ENCODE data around the gene RNU1-3. TPM values are rescaled to one million over a fixed set of nuclear protein-coding genes. Genes with fewer than 3 reads are reported as not detected.
"Not testable (repeated sequence)": the region's sequence is repeated elsewhere in the genome, so short reads cannot be mapped to it uniquely, and the experiment has no call there.

Gene RNU1-3
- total RNA-seq, 1 donor, result not detected

GRCh38 chr1:16642025-16642966 lies 24.5 kb downstream of the RNU1-3 start:
- H3K27ac ChIP-seq (ENCODE audit: low read depth, low read length); H3K4me2 ChIP-seq (ENCODE audit: insufficient read depth, low read length); H3K36me3 ChIP-seq (ENCODE audit: insufficient read depth, low read length); H3K4me3 ChIP-seq (ENCODE audit: insufficient read depth, low read length); H3K9me3 ChIP-seq (ENCODE audit: low read depth, low read length); H3K27me3 ChIP-seq (ENCODE audit: insufficient read depth, low read length); H2AFZ ChIP-seq (ENCODE audit: low read length): not testable (repeated sequence)
- peaks cover 20% of the 10 kb centered on the region for H3K4me1 ChIP-seq (ENCODE audit: insufficient read depth, low read length)
- peaks cover 20% of the 10 kb centered on the region for H4K20me1 ChIP-seq (ENCODE audit: insufficient read depth, low read length)
- peak; percentile 50 for DNase-seq (ENCODE audit: insufficient read length, low spot score, missing footprints)
- peaks cover 58% of the 10 kb centered on the region for H3K79me2 ChIP-seq (ENCODE audit: insufficient read depth, low read length)

- H3K27ac ChIP-seq (ENCODE audit: low read depth, low read length); H3K4me3 ChIP-seq (ENCODE audit: insufficient read depth, low read length); H2AFZ ChIP-seq (ENCODE audit: low read length); H3K27me3 ChIP-seq (ENCODE audit: insufficient read depth, low read length); H3K36me3 ChIP-seq (ENCODE audit: insufficient read depth, low read length); DNase-seq (ENCODE audit: insufficient read length, low spot score, missing footprints); H3K4me2 ChIP-seq (ENCODE audit: insufficient read depth, low read length); H3K9me3 ChIP-seq (ENCODE audit: low read depth, low read length): not testable (repeated sequence)
- peaks cover 65% of the 10 kb centered on the region for H3K79me2 ChIP-seq (ENCODE audit: insufficient read depth, low read length)
- peaks cover 20% of the 10 kb centered on the region for H4K20me1 ChIP-seq (ENCODE audit: insufficient read depth, low read length)
- H3K4me1 ChIP-seq (ENCODE audit: insufficient read depth, low read length), result peaks cover 20% of the 10 kb centered on the region
Observed at GRCh38 chr1:16641159-16641975, 25.4 kb downstream of the RNU1-3 start.

- H2AFZ ChIP-seq (ENCODE audit: low read length); H3K36me3 ChIP-seq (ENCODE audit: insufficient read depth, low read length); H3K9me3 ChIP-seq (ENCODE audit: low read depth, low read length); H3K4me2 ChIP-seq (ENCODE audit: insufficient read depth, low read length); H3K27me3 ChIP-seq (ENCODE audit: insufficient read depth, low read length); H3K27ac ChIP-seq (ENCODE audit: low read depth, low read length); H3K4me3 ChIP-seq (ENCODE audit: insufficient read depth, low read length): not testable (repeated sequence)
- peaks cover 13% of the 10 kb centered on the region for H3K4me1 ChIP-seq (ENCODE audit: insufficient read depth, low read length)
- peak; percentile 50 for DNase-seq (ENCODE audit: insufficient read length, low spot score, missing footprints)
- H4K20me1 ChIP-seq (ENCODE audit: insufficient read depth, low read length), result peaks cover 20% of the 10 kb centered on the region
- peaks cover 63% of the 10 kb centered on the region for H3K79me2 ChIP-seq (ENCODE audit: insufficient read depth, low read length)
Observed at GRCh38 chr1:16639091-16640031, 27.4 kb downstream of the RNU1-3 start.

- H2AFZ ChIP-seq (ENCODE audit: low read length); H3K4me2 ChIP-seq (ENCODE audit: insufficient read depth, low read length); H3K36me3 ChIP-seq (ENCODE audit: insufficient read depth, low read length); H3K27me3 ChIP-seq (ENCODE audit: insufficient read depth, low read length); H3K4me3 ChIP-seq (ENCODE audit: insufficient read depth, low read length); H3K27ac ChIP-seq (ENCODE audit: low read depth, low read length); H3K9me3 ChIP-seq (ENCODE audit: low read depth, low read length); H3K4me1 ChIP-seq (ENCODE audit: insufficient read depth, low read length): not testable (repeated sequence)
- Histone ChIP-seq H4K20me1 (ENCODE audit: insufficient read depth, low read length) (peaks cover 14% of the 10 kb centered on the region), H3K79me2 (ENCODE audit: insufficient read depth, low read length) (peaks cover 55% of the 10 kb centered on the region)
- peak; percentile 74 for DNase-seq (ENCODE audit: insufficient read length, low spot score, missing footprints)
Observed at GRCh38 chr1:16637941-16638778, 28.6 kb downstream of the RNU1-3 start.

GRCh38 chr1:16636551-16637195 lies 30.1 kb downstream of the RNU1-3 start:
- H3K9me3 ChIP-seq (ENCODE audit: low read depth, low read length); H2AFZ ChIP-seq (ENCODE audit: low read length); H3K4me2 ChIP-seq (ENCODE audit: insufficient read depth, low read length); H3K27me3 ChIP-seq (ENCODE audit: insufficient read depth, low read length); H3K27ac ChIP-seq (ENCODE audit: low read depth, low read length); H3K4me1 ChIP-seq (ENCODE audit: insufficient read depth, low read length); H3K4me3 ChIP-seq (ENCODE audit: insufficient read depth, low read length): not testable (repeated sequence)
- Histone ChIP-seq H4K20me1 (ENCODE audit: insufficient read depth, low read length) (peaks cover 12% of the 10 kb centered on the region), H3K79me2 (ENCODE audit: insufficient read depth, low read length) (peaks cover 41% of the 10 kb centered on the region), H3K36me3 (ENCODE audit: insufficient read depth, low read length) (peaks cover 16% of the 10 kb centered on the region)
- peak; percentile 39 for DNase-seq (ENCODE audit: insufficient read length, low spot score, missing footprints)

- not testable (repeated sequence) for H2AFZ ChIP-seq (ENCODE audit: low read length); H3K27ac ChIP-seq (ENCODE audit: low read depth, low read length); H3K4me1 ChIP-seq (ENCODE audit: insufficient read depth, low read length); H4K20me1 ChIP-seq (ENCODE audit: insufficient read depth, low read length); H3K27me3 ChIP-seq (ENCODE audit: insufficient read depth, low read length); H3K4me2 ChIP-seq (ENCODE audit: insufficient read depth, low read length); DNase-seq (ENCODE audit: insufficient read length, low spot score, missing footprints); H3K9me3 ChIP-seq (ENCODE audit: low read depth, low read length); H3K4me3 ChIP-seq (ENCODE audit: insufficient read depth, low read length)
- peaks cover 22% of the 10 kb centered on the region for H3K36me3 ChIP-seq (ENCODE audit: insufficient read depth, low read length)
- peaks cover 35% of the 10 kb centered on the region for H3K79me2 ChIP-seq (ENCODE audit: insufficient read depth, low read length)
Observed at GRCh38 chr1:16635959-16636358, 30.8 kb downstream of the RNU1-3 start.

- H3K9me3 ChIP-seq (ENCODE audit: low read depth, low read length); H3K4me1 ChIP-seq (ENCODE audit: insufficient read depth, low read length); H4K20me1 ChIP-seq (ENCODE audit: insufficient read depth, low read length); H3K4me2 ChIP-seq (ENCODE audit: insufficient read depth, low read length); H3K27me3 ChIP-seq (ENCODE audit: insufficient read depth, low read length); H3K4me3 ChIP-seq (ENCODE audit: insufficient read depth, low read length); H2AFZ ChIP-seq (ENCODE audit: low read length); H3K27ac ChIP-seq (ENCODE audit: low read depth, low read length): not testable (repeated sequence)
- Histone ChIP-seq H3K79me2 (ENCODE audit: insufficient read depth, low read length) (peaks cover 17% of the 10 kb centered on the region), H3K36me3 (ENCODE audit: insufficient read depth, low read length) (peaks cover 37% of the 10 kb centered on the region)
- peak; percentile 77 for DNase-seq (ENCODE audit: insufficient read length, low spot score, missing footprints)
Observed at GRCh38 chr1:16633540-16634282, 33.0 kb downstream of the RNU1-3 start.

All from osteoblast (primary cell).